NCI-H510A (cell line): ENCODE results near the gene METTL25B.

Source experiments
- DNase-seq: peaks from one replicate; lab custom pipeline; 2025; lab: John Stamatoyannopoulos, UW

Gene METTL25B

DNA sequence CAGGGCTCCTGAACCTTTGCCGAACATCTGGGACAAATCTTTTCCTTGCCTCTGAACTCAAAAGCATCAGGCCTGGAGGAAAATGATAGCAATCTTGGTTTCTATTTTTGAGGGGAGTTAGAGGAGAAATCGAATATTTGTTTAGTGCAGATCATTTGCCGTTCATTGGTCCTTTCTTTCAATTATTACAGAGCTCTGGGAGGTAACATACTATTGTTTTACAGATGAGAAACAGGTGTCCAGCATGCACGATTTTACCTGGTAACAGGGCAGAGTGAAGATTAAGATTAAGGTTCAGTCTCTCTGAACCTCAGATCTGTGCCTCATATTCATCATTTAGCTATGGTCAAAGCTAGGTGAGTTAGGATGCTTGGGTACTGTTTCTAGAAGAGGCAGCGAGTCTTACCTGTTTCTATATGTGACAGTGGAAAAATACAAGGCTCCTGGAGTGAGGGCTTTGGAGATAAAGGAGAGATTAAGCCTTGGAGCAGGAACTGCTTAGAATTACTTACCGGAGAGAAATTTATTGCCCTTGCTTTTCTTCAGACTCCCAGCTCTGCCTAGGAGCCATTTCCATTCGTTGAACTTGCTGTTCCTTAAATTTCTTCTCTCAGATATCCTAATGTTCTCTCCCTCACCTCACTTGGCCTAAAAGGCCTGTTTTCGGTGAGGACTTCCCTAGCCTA, 40.5 kb downstream of the METTL25B start:
- DNase-seq, result no peak

DNA sequence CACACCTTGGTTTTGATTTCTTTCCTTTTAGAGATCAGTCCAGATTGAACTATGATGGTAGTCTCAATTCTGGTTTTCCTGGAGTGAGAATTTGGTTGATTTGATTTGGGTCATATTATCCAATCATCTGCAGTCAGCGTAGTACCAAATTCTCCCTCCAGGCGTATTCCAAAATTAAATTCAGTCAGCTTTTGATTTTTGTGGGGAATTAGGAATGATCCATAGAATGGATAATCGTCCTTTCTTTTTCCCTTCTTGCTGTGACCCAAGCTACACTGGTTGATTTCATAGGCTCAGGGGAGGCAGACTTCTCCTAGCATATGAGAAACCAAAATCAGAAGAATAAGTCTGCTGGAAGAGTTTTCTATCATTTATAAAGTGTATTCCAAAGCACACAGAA, 44.0 kb downstream of the METTL25B start:
- DNase-seq, result no peak

DNA sequence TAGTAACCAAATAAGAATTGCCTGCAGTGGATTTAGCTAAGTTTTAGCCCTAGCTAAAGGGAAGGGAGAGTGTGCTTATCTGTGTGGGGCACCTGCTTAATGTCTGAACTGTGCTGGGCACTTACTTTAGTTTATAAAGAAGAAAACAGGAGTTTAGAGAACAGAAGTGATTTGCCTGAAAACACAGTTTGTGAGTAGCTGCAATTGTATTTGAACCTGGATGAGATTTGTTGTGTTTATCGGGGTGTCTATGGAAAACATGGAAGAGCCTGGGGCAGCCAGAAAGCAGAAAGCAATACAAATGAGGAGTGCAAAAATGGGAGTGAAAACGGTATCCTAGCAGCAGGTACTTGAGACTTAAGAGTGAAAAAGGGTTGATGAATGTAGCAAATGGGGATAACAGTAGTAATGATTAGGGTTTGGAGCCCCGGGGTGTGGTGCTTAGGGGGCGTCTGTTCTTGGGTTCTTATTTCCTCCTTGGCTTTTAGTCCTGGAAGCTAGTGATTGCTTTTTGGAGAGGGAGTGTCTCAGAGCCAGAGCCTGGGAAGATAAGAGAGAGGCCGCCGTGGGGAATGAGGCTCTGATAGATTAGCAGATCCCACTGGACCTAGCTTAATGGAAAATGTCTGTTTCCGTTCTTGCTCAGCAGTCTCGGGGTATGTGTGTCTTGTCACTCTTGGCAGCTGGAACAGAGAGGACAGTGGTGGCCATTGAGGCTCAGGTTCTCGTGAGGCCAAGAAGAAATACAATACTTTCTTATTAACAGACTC, 44.6 kb downstream of the METTL25B start:
- DNase-seq, result no peak

DNA sequence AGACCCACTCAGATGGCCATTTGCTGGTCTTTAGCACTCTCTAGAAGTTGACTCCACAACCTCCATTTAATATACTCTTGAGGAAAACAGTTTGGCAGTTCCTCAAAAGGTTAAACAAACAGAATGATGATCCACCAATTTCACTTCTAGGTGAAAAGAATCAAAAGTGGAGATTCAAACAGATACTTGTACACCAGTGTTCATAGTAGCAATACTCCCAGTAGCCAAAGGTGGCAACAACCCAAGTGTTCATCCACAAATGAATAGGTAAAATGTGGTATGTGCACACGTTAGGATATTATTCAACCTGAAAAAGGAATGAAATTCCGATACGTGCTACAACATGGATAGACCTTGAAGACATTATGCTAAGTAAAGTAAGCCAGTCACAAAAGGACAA, 45.3 kb downstream of the METTL25B start:
- no peak for DNase-seq

DNA sequence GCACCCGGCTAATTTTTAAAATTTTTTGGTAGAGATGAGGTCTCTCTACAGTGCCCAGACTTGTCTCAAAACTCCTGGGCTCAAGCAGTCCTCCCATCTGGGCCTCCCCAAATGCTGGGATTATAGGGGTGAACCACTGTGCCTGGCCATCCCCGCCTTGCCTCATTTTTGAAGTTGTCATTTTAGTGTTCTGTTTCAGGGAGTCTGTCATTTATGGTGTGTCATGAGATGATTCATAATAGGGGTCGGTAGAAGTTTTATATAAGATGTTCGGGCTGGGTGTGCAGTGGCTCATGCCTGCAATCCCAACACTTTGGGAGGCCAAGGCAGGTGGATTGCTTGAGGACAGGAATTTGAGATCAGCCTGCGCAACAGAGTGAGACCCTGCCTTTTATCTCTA, 47.5 kb downstream of the METTL25B start:
- DNase-seq, result no peak

GRCh38 chr1:156776942-156777341, 48.7 kb downstream of the METTL25B start:
- no peak for DNase-seq

- DNase-seq, result no peak
Observed at GRCh38 chr1:156777573-156777972, 49.3 kb downstream of the METTL25B start.

GRCh38 chr1:156781585-156782186, 53.4 kb downstream of the METTL25B start:
- no peak for DNase-seq

DNA sequence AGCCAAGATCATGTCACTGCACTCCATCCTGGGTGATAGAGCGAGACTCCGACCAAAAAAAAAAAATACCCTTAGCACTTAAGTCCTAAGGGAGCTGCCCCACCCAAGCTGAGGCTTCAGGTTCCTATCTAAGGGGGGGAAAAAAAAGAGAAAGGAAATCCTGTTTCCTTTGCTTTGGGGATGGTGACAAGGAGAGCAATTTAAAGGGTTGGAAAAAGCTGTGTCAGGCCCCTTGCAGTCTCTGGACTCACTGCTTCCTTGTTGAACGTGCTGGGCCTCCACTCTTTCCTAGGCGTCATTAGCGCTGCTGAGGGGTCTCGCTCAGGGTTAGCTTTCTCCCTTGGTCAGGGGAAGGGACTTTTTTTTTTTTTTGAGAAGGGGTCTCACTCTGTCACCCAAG, 57.2 kb downstream of the METTL25B start:
- DNase-seq, result no peak
